Activated T-helper 9 cell treated with anti-CD3 and anti-CD28 coated beads, Interleukin-2, amount 50 U/mL, for 16 hours (primary cell): ENCODE measurements around the gene XPO4.

Source experiments
- DNase-seq: peaks from one replicate; pipeline ENCODE4 v3.0.0-alpha.2; 2020; ENCODE audit warnings: low read depth

XPO4 gene

DNA sequence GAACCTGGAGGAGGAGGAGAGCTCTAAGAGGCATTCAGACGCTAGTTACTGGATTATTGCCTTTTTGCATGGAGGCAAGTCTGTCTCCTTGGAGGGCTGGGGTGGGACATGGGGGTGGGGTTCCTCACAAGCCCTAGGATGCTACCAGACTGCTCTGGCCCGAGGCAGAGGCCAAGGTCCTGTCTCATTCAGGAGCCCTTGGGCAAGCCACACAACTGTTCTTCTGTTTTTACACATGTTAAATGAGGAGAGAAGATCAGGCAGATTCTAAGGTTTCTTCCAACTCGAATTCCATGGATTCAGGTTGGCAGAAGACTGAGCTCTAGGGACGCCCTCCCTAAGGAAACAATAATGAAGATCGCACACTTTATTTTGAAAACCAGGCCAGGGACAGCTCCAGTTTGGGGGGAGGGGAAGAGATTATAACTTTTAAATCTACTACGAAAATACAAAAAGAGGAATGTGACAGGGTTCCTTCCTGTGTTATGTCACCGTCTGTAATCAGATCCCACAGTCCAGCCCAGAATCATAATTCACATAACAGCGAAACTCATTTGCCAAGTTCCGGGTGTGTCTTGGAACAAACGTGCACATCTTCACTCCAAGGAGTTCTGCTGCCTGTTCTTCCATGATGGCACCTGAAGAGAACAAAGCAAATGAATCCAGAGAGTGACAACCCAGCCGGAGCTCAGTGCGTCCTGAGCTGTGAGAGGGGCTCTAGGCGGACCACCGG is 173.8 kb downstream of the XPO4 start:
- no peak for DNase-seq

DNA sequence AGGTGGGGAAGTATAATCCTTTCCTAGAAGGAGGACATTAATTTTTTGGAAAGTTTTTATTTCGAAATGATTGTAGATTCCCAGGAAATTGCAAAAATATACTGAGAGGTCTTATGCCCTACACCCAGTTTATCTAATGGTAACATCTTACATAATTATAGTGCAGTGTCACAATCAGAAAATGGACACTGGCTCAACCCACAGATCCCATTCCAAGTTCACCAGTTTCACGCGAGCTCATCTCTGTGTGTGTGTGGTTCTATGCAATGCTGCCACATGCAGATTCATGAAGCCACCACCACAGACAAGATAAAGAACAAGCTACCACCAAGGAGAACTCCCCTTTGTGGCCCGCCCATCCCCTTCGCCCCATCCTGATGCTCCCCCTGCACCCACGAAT is 174.7 kb downstream of the XPO4 start:
- DNase-seq: no peak
